H9 (cell line): ENCODE measurements around the gene TBC1D13. TPM values are rescaled to one million over a fixed set of nuclear protein-coding genes. Genes with fewer than 3 reads are reported as not detected.

Experiments used
- DNase-seq: peaks from one replicate; pipeline ENCODE4 v3.0.0-alpha.2; 2017
- H2AFZ ChIP-seq: one replicate; pipeline ENCODE4 v1.6.1; 2013; ENCODE audit warnings: mild to moderate bottlenecking, low read length, control low read depth, moderate library complexity
- H2AK5ac ChIP-seq: 2 replicates; pipeline ENCODE4 v1.6.1; 2013; ENCODE audit warnings: low read length, control low read depth, mixed read lengths; ENCODE audit not compliant: insufficient read length
- H2BK120ac ChIP-seq: one replicate; pipeline ENCODE4 v1.6.1; 2013; ENCODE audit warnings: low read depth, mild to moderate bottlenecking, low read length, control low read depth, inconsistent platforms; ENCODE audit not compliant: poor library complexity, severe bottlenecking
- H2BK12ac ChIP-seq: 2 replicates; pipeline ENCODE4 v1.6.1; 2013; ENCODE audit warnings: low read length, control low read depth, mixed read lengths, low read depth; ENCODE audit not compliant: insufficient read length
- H2BK15ac ChIP-seq: 2 replicates; pipeline ENCODE4 v1.6.1; 2013; ENCODE audit warnings: low read depth, low read length, control low read depth
- H2BK20ac ChIP-seq: one replicate; pipeline ENCODE4 v1.6.1; 2013; ENCODE audit warnings: low read depth, mild to moderate bottlenecking, low read length, control low read depth, inconsistent platforms; ENCODE audit not compliant: poor library complexity, severe bottlenecking
- H2BK5ac ChIP-seq: 2 replicates; pipeline ENCODE4 v1.6.1; 2013; ENCODE audit warnings: low read length, control low read depth, mixed read lengths; ENCODE audit not compliant: insufficient read length
- H3K14ac ChIP-seq: 2 replicates; pipeline ENCODE4 v1.6.1; 2013; ENCODE audit warnings: low read length, control low read depth; ENCODE audit not compliant: insufficient read depth
- H3K18ac ChIP-seq: 2 replicates; pipeline ENCODE4 v1.6.1; 2013; ENCODE audit warnings: low read depth, mild to moderate bottlenecking, mixed read lengths, low read length, control low read depth; ENCODE audit not compliant: insufficient read length
- H3K23ac ChIP-seq: 2 replicates; pipeline ENCODE4 v1.6.1; 2013; ENCODE audit warnings: low read length, control low read depth, mixed read lengths, low read depth; ENCODE audit not compliant: insufficient read length
- H3K23me2 ChIP-seq: 2 replicates; pipeline ENCODE4 v1.6.1; 2013; ENCODE audit warnings: low read depth, mild to moderate bottlenecking, mixed read lengths, low read length, control low read depth; ENCODE audit not compliant: insufficient read length, poor library complexity, severe bottlenecking
- H3K27ac ChIP-seq: 2 replicates; pipeline ENCODE4 v1.5.1; 2013; ENCODE audit warnings: low read length, control low read depth, mixed read lengths, low read depth; ENCODE audit not compliant: insufficient read length
- H3K27me3 ChIP-seq: 2 replicates; pipeline ENCODE4 v1.6.1; 2013; ENCODE audit warnings: low read length, control low read depth, inconsistent platforms; ENCODE audit not compliant: insufficient read depth
- H3K4ac ChIP-seq: 2 replicates; pipeline ENCODE4 v1.6.1; 2013; ENCODE audit warnings: low read depth, mild to moderate bottlenecking, control low read depth, inconsistent platforms, low read length, moderate library complexity
- H3K4me1 ChIP-seq: 2 replicates; pipeline ENCODE4 v1.6.1; 2013; ENCODE audit warnings: low read length, control low read depth, inconsistent platforms; ENCODE audit not compliant: insufficient read depth
- H3K4me2 ChIP-seq: 2 replicates; pipeline ENCODE4 v1.6.1; 2013; ENCODE audit warnings: low read length, control low read depth, mixed read lengths; ENCODE audit not compliant: insufficient read length, insufficient read depth
- H3K56ac ChIP-seq: 2 replicates; pipeline ENCODE4 v1.6.1; 2013; ENCODE audit warnings: low read depth, mild to moderate bottlenecking, mixed read lengths, low read length, control low read depth; ENCODE audit not compliant: insufficient read length
- H3K79me1 ChIP-seq: 2 replicates; pipeline ENCODE4 v1.6.1; 2013; ENCODE audit warnings: low read depth, mild to moderate bottlenecking, moderate library complexity, low read length, control low read depth, inconsistent platforms; ENCODE audit not compliant: insufficient read depth, poor library complexity, severe bottlenecking
- H3K79me2 ChIP-seq: 2 replicates; pipeline ENCODE4 v1.6.1; 2013; ENCODE audit warnings: low read length, control low read depth, inconsistent platforms; ENCODE audit not compliant: insufficient read depth
- H3K9ac ChIP-seq: 2 replicates; pipeline ENCODE4 v1.6.1; 2013; ENCODE audit warnings: low read length, control low read depth, mixed read lengths; ENCODE audit not compliant: insufficient read length; ENCODE audit errors: extremely low read depth
- H3K9me3 ChIP-seq: one replicate; pipeline ENCODE4 v1.6.1; 2013; ENCODE audit warnings: low read depth, low read length, inconsistent platforms; ENCODE audit not compliant: control insufficient read depth
- H3T11ph ChIP-seq: one replicate; pipeline ENCODE4 v1.6.1; 2013; ENCODE audit warnings: mild to moderate bottlenecking, low read length, control low read depth, inconsistent platforms
- H4K20me1 ChIP-seq: one replicate; pipeline ENCODE4 v1.6.1; 2013; ENCODE audit not compliant: control insufficient read depth, insufficient read length, insufficient read depth
- H4K5ac ChIP-seq: 2 replicates; pipeline ENCODE4 v1.6.1; 2013; ENCODE audit warnings: low read depth, mild to moderate bottlenecking, mixed read lengths, low read length, control low read depth; ENCODE audit not compliant: insufficient read length
- H4K8ac ChIP-seq: replicated peaks from 2 replicates; pipeline ENCODE4 v1.6.1; 2013; ENCODE audit warnings: low read length, control low read depth, mixed read lengths, low read depth; ENCODE audit not compliant: insufficient read length
- H4K91ac ChIP-seq: 2 replicates; pipeline ENCODE4 v1.6.1; 2013; ENCODE audit warnings: low read depth, mild to moderate bottlenecking, moderate library complexity, mixed read lengths, low read length, control low read depth; ENCODE audit not compliant: insufficient read length
- H3K27ac Mint-ChIP-seq, 3 experiments: 2 replicates in 2 of 3; 3 replicates in 1 of 3; pipeline ENCODE4 v1.8.0; 2020 to 2021; ENCODE audit warnings: mixed read lengths in 3 of 3, mild to moderate bottlenecking in 1 of 3, moderate library complexity in 1 of 3
- H3K27me3 Mint-ChIP-seq: 2 replicates; pipeline ENCODE4 v1.8.0; 2021; ENCODE audit warnings: low read depth, mild to moderate bottlenecking, moderate library complexity, mixed read lengths
- H3K36me3 Mint-ChIP-seq, 3 experiments: 2 replicates in 2 of 3; 3 replicates in 1 of 3; pipeline ENCODE4 v1.8.0; 2020 to 2021; ENCODE audit warnings: low read depth in 3 of 3, mixed read lengths in 3 of 3; ENCODE audit not compliant: insufficient read depth in 1 of 3
- H3K4me1 Mint-ChIP-seq, 2 experiments: 2 replicates each; pipeline ENCODE4 v1.8.0; 2020; ENCODE audit warnings: mixed read lengths in 2 of 2
- H3K4me3 Mint-ChIP-seq, 2 experiments: 2 replicates in 1 of 2; 3 replicates in 1 of 2; pipeline ENCODE4 v1.8.0; 2020 to 2021; ENCODE audit warnings: mild to moderate bottlenecking in 2 of 2, mixed read lengths in 2 of 2, moderate library complexity in 1 of 2
- H3K9me3 Mint-ChIP-seq, 2 experiments: 2 replicates in 1 of 2; 3 replicates in 1 of 2; pipeline ENCODE4 v1.8.0; 2020; ENCODE audit warnings: mild to moderate bottlenecking in 2 of 2, mixed read lengths in 2 of 2, moderate library complexity in 1 of 2
- WGBS: extraction: QIAGEN DNeasy Blood & Tissue Kit; methylation state at CpG from one replicate; pipeline ENCODE4 v1.1.7; 2013; ENCODE audit warnings: missing lambda C conversion rate, low lambda C conversion rate, mixed read lengths; ENCODE audit not compliant: insufficient read length; ENCODE audit errors: extremely low coverage; 5-methylcytosine and 5-hydroxymethylcytosine counted together
- total RNA-seq: library from RNA; stranded (reverse); gene quantifications from 2 replicates; pipeline ENCODE4 v1.2.1, GENCODE V29; 2021
- TF ChIP-seq, protein P1 (sequence below): fragments of 200-600 bp; sonication (generic); conservative IDR thresholded peaks from 3 replicates; pipeline ENCODE4 v1.8.0; 2021; ENCODE audit warnings: antibody characterized with exemption, mild to moderate bottlenecking

Gene TBC1D13
- total RNA-seq, 1 experiment from 2014 or later: 27.3 TPM

DNA sequence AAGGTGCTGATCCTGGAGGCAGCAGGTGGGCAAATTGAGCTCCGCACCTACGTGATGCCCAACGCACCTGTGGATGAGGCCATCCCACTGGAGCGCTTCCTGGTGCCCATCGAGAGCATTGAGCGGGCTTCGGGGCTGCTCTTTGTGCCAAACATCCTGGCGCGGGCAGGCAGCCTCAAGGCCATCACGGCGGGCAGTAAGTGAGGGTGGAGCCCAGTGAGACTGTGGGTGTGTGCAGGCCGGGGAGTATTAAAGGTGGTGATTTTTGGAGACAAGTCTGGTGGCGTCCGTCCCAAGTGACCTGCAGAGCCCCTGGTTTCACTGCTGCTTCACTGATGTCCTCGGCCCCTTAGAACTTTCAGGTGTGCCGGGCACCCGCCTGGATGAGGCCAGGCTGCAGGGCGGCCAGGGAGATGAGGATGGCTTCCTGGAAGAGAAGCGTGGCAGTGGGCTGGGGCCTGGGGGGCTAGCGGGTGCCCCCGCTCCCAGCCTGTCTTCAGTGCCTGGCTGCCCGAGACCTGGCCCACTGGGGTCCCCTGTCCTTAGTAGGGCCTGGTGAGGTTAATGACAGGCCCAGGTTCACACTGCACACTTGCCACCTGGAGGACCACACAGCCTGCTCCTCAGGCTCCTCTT, 35.5 kb downstream of the TBC1D13 start:
- H2BK12ac ChIP-seq: no peak overlapping the region
- no peaks in the 10 kb centered on the region for H3K9me3 ChIP-seq
- no peak overlapping the region for H3K23ac ChIP-seq
- no peak overlapping the region for H2AFZ ChIP-seq
- H3K23me2 ChIP-seq: peaks cover 11% of the 10 kb centered on the region
- no peaks in the 10 kb centered on the region for H3K27me3 ChIP-seq
- H3K56ac ChIP-seq: no peak overlapping the region
- H4K8ac ChIP-seq: no peak overlapping the region
- H3K4ac ChIP-seq: no peak overlapping the region
- H3K36me3 Mint-ChIP-seq: peaks cover 28 to 65% (median 63%) of the 10 kb centered on the region in 3 experiments; a peak in 6 of 7 replicates
- no peak overlapping the region for H2BK15ac ChIP-seq
- H3K9ac ChIP-seq: no peak overlapping the region
- H3K79me1 ChIP-seq: no peaks in the 10 kb centered on the region
- H3K14ac ChIP-seq: no peak overlapping the region
- H2AK5ac ChIP-seq: no peak overlapping the region
- no peaks in the 10 kb centered on the region for H3K9me3 Mint-ChIP-seq
- TF ChIP-seq, protein P1, sequence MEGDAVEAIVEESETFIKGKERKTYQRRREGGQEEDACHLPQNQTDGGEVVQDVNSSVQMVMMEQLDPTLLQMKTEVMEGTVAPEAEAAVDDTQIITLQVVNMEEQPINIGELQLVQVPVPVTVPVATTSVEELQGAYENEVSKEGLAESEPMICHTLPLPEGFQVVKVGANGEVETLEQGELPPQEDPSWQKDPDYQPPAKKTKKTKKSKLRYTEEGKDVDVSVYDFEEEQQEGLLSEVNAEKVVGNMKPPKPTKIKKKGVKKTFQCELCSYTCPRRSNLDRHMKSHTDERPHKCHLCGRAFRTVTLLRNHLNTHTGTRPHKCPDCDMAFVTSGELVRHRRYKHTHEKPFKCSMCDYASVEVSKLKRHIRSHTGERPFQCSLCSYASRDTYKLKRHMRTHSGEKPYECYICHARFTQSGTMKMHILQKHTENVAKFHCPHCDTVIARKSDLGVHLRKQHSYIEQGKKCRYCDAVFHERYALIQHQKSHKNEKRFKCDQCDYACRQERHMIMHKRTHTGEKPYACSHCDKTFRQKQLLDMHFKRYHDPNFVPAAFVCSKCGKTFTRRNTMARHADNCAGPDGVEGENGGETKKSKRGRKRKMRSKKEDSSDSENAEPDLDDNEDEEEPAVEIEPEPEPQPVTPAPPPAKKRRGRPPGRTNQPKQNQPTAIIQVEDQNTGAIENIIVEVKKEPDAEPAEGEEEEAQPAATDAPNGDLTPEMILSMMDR: no peak
- no peak overlapping the region for H4K91ac ChIP-seq
- no peaks in the 10 kb centered on the region for H3K79me2 ChIP-seq
- no peak overlapping the region for H2BK5ac ChIP-seq
- no peak for DNase-seq
- H4K20me1 ChIP-seq: no peaks in the 10 kb centered on the region
- H3T11ph ChIP-seq: no peak overlapping the region
- no peaks in the 10 kb centered on the region; the same call in 1 of the 2 replicates for H3K27me3 Mint-ChIP-seq
- no peak overlapping the region for H4K5ac ChIP-seq
- no peak overlapping the region; a peak in 1 of 5 replicates for H3K4me3 Mint-ChIP-seq
- H3K27ac ChIP-seq: no peak overlapping the region
- H3K27ac Mint-ChIP-seq: no peak overlapping the region
- H2BK20ac ChIP-seq: no peak overlapping the region
- no peak overlapping the region for H3K18ac ChIP-seq
- no peaks in the 10 kb centered on the region for H3K4me1 ChIP-seq
- H3K4me1 Mint-ChIP-seq: peaks cover 11 to 12% of the 10 kb centered on the region in 2 experiments
- H2BK120ac ChIP-seq: no peak overlapping the region
- no peak overlapping the region for H3K4me2 ChIP-seq
- WGBS: no CpG with 5 or more reads among the region's 22 CpGs
